HUDEP-2 (cell line): Measurements from ENCODE around the gene SERPINH1.

ENCODE experiments used
- DNase-seq, 76 experiments: peaks; one replicate each; lab custom pipeline; 2025; ENCODE audit not compliant: unreplicated experiment in 76 of 76; lab: John Stamatoyannopoulos, UW

The SERPINH1 gene

GRCh38 chr11:75554258-75555022, 7.6 kb upstream of the SERPINH1 start:
- peak in 4 of 76 experiments; percentile 9 to 30 (median 20) for DNase-seq

DNA sequence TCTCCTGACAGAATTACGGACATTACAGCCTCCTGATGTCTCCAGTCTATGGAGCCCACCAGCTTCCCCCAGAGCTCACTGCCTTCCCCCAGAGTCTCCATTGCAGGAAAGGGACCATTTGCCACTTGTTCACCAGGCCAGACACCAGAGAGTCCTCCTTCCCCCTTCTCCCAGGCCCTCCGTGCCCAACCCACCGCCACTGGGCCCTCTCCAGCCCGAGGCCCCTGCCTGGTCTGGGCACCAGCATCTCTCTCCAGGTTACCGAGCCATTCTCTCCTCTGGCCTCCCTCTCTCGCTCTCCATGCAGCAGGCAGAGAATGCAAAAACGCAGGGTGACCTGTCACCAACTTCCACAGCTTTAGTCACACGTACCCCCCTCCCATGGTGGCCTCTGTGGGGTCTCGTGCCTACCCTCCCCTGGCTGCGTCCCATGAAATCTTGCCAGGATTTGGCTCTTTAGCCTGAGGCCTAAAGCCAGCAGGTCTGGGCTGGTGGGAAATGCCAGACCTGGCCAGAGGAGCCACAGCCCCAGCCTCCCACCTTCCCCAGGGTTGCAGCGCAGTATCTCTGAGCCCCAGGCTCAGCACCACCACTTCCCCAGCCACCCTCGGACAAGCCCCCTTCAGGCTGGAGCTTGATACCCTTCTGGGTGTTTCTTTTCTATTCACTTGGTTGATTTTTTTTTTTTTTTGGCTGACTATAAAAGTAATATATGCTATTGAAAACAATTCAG, 6.8 kb upstream of the SERPINH1 start:
- DNase-seq: no peak

DNA sequence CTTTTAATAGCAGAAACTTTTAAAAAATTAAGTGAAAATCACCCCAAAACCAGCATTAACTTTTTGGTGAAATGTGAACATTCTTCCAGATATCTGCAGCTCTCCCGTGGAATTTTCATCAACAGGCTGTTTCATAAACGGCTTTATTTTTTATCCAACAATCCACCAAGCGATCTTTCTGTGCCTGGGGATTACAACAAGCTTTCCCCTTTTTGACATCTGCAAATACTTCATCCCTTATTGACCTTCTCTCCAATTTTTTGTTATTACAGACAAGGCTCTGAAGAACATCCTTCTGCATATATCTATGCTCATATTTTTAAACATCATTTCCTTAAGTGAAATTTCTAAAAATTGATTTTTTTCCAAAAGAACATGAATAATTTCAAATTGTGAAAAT, 5.8 kb upstream of the SERPINH1 start:
- DNase-seq: no peak

GRCh38 chr11:75557666-75558494, 4.2 kb upstream of the SERPINH1 start:
- peak in 1 of 76 experiments; percentile 20 for DNase-seq

DNA sequence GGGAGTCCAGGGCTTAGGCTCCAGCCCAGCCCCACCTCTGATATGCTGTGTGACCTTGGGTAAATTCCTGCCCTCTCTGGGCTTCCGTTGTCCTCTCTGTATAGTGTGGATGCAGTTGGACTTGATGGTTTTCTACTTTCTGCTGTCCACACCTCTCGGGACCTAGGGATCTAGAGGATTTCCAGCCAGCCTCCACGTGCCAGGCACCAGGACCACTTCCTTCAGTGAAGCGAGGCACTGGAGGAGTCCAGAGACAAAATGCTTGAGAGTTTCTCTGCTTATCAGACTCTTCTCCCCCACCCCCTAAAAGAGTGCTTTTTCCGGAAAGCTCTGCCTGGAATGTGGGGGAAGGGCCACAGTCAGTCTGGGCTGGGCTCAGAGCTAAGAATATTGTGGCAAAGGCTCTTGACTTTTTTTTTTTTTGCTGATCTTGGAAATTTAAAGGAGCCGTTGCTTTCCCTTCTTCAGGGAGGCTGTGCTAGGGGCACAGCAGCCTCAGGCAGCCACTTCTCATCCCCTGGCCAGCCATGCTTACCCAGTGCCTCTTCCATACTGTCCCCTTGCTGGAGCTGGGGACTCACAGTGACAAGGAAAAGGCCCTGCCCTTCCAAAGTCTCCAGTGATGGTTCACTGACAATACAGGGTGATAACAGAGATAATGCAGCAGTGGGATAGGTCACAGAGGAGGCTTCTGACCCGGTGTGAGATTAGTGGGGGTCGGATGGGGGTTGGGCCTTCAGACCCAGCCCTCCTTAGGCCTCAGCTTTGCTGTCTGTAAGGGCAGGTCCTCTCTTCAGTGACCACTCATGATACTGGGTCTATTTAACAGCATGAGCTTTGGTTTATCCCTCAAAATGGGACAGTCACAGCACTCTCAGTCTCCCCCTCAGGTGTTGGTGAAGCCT, 2.9 kb upstream of the SERPINH1 start:
- DNase-seq: peak in 15 of 76 experiments; percentile 5 to 58 (median 22)

- no peak for DNase-seq
These were observed 1.4 kb upstream of the SERPINH1 start for GRCh38 chr11:75560644-75561043.

DNA sequence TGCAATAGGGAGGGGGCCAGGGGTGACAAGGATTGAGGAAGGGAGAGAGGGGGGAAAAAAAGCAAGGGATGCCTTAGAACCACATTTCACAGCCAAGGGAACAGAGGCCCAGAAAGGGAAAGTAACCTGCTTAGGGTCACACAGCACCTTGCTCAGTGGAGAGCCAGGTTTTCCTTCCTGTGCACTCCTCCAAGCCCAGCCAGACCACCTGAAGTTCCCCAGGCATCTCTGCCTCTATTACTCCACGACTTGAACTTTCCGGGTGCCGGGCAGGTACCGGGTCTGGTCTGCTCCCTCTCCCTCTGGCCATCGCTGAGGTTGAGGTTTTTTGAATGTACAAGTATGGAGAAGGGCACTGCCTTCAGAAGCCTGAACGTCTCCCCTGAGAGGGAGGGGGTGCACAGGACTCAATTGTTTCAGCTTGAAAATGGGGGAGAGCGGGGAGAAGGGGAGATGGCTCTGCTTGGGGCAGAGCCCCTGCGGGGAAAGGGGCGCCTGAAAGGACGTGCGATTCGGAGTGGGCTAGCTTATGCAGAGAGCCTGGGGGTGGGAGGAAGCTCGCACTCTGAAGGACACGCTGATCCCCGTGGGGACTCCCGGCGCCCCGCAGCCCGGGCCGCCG, 516 bp upstream of the SERPINH1 start:
- no peak for DNase-seq

GRCh38 chr11:75562836-75563484, 907 bp downstream of the SERPINH1 start:
- no peak for DNase-seq

DNA sequence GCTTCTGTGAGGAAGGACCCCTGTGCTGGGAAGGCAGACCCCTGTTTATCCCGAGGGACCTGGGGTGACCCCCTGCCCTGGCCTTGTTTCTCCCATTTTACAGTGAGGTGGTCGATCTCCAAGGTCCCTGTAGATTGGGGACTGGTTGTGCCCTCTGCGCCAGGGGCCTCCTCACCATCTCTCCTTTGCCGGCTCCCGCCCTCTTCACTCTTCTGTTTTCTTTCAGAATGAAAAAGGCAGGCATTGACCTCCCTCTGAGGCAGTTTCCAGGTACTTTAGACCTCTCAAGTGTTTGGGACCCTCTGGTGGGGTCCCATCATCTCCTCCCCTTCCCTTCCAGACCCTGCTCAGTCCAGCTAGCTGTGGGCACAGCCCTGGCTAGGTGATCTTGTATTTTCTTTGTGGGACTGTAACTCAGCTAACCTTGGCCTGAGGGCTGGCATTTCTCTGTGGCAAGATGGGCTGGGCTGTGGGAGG, 1.5 kb downstream of the SERPINH1 start:
- no peak for DNase-seq

DNA sequence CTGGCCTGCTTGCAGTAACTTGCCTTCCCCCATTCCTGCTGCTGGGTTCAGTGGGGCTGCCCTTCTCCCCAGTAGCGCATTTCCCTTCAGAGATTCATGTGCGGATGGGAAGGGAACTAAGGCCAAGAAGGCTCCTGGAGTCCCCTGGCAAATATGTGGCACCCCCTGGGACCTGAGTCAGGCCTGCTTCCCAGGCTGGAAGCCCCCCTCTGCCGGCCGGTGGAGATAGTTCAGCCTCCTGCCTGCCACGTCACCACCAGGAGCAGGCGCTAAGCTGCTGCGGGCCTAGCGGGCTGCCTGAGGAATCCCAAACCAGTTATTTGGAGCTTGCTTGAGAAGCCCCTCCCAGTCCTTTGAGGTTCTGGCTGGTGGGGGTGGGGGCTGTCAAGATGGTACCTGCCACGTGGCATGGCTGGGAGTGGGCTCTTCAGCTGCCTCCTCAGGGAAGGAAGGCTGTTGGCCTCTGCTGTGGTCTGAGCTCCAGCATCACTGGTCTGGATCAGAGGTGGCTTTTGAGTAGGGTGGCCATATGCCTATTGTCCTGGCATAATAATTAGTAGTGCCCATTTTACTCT, 2.0 kb downstream of the SERPINH1 start:
- DNase-seq: peak in 1 of 76 experiments; percentile 34

- no peak for DNase-seq
These were observed 3.3 kb downstream of the SERPINH1 start for GRCh38 chr11:75565221-75565814.

DNA sequence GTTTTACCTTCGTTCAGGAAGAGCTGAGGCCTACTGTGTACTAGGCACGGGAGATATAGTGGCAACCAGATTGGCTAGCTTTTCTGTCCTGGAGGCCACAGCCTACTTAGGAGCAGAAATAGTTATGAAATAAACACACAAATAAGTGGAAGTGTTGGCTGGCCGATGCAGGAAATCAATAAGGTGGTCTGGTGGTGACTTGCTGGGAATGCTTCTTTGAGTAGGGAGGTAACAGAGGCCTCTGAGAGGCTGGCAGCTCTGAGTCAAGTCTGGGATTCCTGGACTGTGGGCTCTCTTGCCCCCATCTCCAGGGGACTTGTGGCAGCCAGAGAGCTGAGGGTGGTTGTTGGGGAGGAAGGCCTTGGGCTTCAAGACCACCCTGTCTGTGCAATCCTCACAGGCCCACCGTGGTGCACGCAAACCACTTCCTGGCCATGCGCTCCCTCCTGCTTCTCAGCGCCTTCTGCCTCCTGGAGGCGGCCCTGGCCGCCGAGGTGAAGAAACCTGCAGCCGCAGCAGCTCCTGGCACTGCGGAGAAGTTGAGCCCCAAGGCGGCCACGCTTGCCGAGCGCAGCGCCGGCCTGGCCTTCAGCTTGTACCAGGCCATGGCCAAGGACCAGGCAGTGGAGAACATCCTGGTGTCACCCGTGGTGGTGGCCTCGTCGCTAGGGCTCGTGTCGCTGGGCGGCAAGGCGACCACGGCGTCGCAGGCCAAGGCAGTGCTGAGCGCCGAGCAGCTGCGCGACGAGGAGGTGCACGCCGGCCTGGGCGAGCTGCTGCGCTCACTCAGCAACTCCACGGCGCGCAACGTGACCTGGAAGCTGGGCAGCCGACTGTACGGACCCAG, 4.1 kb downstream of the SERPINH1 start:
- DNase-seq: no peak

DNA sequence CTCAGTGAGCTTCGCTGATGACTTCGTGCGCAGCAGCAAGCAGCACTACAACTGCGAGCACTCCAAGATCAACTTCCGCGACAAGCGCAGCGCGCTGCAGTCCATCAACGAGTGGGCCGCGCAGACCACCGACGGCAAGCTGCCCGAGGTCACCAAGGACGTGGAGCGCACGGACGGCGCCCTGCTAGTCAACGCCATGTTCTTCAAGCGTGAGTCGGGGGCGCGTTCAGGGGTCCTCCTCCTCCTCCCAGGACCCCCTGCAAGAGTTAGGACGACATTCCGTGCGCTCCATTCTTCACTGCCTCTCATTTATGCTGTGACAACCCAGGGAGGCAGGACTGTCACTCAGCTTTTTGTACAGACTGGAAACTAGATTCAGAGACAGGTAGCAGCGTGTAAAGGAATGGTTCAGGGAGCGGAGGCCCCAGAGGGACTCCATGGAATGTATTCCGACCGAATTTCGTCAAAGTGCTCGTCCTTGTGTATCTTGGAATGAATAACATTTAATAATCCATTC, 4.8 kb downstream of the SERPINH1 start:
- no peak for DNase-seq

DNA sequence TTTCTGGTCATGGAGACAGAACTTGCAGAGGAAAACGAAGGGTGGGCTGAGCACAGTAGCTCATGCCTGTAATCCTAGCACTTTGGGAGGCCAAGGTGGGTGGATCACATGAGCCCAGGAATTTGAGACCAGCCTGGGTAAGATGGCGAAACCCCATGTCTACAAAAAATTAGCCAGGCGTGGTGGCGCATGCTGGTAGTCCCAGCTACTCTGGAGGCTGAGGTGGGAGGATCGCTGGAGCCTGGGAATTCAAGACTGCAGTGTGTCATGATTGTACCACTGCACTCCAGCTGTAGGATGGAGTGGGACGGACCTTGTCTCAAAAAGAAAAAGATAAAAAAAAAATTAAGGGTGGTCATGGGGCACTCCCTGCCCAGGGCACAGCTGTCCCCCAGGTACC, 5.9 kb downstream of the SERPINH1 start:
- DNase-seq: no peak

DNA sequence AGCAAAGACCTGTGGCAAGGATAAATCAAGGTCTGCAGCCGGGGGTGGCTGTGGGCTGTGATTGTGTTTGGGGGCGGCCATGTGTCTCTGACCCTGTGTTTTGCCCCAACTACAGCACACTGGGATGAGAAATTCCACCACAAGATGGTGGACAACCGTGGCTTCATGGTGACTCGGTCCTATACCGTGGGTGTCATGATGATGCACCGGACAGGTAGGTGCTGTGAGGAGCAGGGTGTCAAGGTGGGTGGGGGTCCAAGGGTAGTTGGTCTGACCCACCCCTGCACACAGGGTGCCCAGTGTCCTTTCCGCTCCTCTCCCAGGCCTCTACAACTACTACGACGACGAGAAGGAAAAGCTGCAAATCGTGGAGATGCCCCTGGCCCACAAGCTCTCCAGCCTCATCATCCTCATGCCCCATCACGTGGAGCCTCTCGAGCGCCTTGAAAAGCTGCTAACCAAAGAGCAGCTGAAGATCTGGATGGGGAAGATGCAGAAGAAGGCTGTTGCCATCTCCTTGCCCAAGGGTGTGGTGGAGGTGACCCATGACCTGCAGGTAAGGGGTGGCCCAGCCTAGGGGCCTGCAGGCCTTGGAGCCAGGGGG, 6.7 kb downstream of the SERPINH1 start:
- no peak for DNase-seq

- no peak for DNase-seq
These were observed 8.6 kb downstream of the SERPINH1 start for GRCh38 chr11:75570559-75571139.

DNA sequence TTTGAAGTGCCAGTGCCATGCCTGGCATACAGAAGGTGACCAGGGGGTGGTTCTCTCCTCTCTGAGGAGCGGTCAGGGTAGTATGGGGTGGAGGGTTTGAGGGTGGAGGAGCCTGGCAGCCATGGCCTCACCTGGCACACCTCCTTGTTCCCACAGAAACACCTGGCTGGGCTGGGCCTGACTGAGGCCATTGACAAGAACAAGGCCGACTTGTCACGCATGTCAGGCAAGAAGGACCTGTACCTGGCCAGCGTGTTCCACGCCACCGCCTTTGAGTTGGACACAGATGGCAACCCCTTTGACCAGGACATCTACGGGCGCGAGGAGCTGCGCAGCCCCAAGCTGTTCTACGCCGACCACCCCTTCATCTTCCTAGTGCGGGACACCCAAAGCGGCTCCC, 9.6 kb downstream of the SERPINH1 start:
- DNase-seq: no peak
